Ishikawa (cell line): ENCODE data around the gene GPD1L.

ENCODE experiments used
- ZBTB7A ChIP-seq: IDR thresholded peaks from 2 replicates; pipeline ENCODE4 v1.6.1; 2012; ENCODE audit warnings: low read depth
- TF ChIP-seq, protein P1 (sequence below): IDR thresholded peaks from 2 replicates; pipeline ENCODE4 v1.6.1; 2012; ENCODE audit warnings: low read depth, mild to moderate bottlenecking

DNA sequence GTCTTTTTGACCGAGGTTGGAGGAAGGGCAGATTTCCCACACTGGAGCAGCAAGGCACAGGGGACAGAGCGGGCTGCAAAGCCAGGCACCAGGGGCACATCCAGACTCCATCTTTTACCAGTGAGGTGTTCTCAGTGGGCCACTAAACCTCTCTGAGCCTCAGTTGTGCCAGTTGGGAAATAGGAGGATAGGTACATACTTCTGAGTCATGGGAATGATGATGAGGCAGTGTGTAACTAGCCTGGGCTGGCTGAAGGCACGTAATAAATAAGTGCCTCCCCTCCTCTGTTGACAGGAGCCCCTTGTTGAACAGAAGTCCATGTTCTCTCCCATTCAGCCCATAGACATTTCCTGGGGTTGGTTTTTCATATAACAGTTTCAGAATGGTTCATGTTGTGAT lies 48.7 kb downstream of the GPD1L start:
- TF ChIP-seq, protein P1, sequence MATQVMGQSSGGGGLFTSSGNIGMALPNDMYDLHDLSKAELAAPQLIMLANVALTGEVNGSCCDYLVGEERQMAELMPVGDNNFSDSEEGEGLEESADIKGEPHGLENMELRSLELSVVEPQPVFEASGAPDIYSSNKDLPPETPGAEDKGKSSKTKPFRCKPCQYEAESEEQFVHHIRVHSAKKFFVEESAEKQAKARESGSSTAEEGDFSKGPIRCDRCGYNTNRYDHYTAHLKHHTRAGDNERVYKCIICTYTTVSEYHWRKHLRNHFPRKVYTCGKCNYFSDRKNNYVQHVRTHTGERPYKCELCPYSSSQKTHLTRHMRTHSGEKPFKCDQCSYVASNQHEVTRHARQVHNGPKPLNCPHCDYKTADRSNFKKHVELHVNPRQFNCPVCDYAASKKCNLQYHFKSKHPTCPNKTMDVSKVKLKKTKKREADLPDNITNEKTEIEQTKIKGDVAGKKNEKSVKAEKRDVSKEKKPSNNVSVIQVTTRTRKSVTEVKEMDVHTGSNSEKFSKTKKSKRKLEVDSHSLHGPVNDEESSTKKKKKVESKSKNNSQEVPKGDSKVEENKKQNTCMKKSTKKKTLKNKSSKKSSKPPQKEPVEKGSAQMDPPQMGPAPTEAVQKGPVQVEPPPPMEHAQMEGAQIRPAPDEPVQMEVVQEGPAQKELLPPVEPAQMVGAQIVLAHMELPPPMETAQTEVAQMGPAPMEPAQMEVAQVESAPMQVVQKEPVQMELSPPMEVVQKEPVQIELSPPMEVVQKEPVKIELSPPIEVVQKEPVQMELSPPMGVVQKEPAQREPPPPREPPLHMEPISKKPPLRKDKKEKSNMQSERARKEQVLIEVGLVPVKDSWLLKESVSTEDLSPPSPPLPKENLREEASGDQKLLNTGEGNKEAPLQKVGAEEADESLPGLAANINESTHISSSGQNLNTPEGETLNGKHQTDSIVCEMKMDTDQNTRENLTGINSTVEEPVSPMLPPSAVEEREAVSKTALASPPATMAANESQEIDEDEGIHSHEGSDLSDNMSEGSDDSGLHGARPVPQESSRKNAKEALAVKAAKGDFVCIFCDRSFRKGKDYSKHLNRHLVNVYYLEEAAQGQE, result no peak
- TF ChIP-seq ZBTB7A, result no peak
